Suppressor macrophage (primary cell): ENCODE measurements around the gene ANKRD17.
"Not testable (repeated sequence)": the region's sequence is repeated elsewhere in the genome, so short reads cannot be mapped to it uniquely, and the experiment has no call there.

Experiments
- DNase-seq, 4 experiments: peaks; one replicate each; pipeline ENCODE4 v3.0.0-alpha.2; 2020 to 2022
- total RNA-seq, 17 experiments: gene quantifications; one replicate each; lab custom pipeline; 2026; ENCODE audit warnings: mixed read lengths in 6 of 17, inconsistent platforms in 3 of 17; lab: John Stamatoyannopoulos, UW

ANKRD17 gene, protein sequence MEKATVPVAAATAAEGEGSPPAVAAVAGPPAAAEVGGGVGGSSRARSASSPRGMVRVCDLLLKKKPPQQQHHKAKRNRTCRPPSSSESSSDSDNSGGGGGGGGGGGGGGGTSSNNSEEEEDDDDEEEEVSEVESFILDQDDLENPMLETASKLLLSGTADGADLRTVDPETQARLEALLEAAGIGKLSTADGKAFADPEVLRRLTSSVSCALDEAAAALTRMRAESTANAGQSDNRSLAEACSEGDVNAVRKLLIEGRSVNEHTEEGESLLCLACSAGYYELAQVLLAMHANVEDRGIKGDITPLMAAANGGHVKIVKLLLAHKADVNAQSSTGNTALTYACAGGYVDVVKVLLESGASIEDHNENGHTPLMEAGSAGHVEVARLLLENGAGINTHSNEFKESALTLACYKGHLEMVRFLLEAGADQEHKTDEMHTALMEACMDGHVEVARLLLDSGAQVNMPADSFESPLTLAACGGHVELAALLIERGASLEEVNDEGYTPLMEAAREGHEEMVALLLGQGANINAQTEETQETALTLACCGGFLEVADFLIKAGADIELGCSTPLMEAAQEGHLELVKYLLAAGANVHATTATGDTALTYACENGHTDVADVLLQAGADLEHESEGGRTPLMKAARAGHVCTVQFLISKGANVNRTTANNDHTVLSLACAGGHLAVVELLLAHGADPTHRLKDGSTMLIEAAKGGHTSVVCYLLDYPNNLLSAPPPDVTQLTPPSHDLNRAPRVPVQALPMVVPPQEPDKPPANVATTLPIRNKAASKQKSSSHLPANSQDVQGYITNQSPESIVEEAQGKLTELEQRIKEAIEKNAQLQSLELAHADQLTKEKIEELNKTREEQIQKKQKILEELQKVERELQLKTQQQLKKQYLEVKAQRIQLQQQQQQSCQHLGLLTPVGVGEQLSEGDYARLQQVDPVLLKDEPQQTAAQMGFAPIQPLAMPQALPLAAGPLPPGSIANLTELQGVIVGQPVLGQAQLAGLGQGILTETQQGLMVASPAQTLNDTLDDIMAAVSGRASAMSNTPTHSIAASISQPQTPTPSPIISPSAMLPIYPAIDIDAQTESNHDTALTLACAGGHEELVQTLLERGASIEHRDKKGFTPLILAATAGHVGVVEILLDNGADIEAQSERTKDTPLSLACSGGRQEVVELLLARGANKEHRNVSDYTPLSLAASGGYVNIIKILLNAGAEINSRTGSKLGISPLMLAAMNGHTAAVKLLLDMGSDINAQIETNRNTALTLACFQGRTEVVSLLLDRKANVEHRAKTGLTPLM (N-terminal part only)
- 67.7 to 209 (median 134) reads per million in 17 experiments for total RNA-seq

- peak; percentile 96 to 97 (median 97) for DNase-seq
Observed at GRCh38 chr4:73258686-73259570, at the start of gene ANKRD17. ANKRD17 (minus strand) TSS chr4:73258798; CDS start chr4:73258668, 130 bp downstream.

DNA sequence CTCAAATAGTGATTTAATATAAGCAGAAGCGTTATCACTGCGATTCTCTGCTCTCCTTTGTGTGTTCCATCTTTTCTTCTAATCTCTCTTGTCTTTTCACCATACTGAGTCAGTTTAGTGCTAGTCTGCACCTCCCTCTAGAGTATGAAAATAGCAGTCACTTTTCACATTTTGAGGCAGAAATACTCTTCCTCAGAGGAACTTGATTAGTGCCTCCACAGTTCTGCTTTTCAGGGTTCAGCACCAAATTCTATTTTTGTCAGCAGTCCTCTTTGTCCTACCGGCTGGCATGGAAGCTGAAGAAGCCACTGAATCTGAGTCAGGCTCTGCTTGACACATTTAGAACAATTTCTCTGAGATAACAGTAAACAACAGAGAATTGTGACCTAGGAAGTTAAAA lies 49.7 kb upstream of the ANKRD17 start:
- peak; percentile 70 to 90 (median 82) for DNase-seq

GRCh38 chr4:73303711-73304110 lies 45.1 kb upstream of the ANKRD17 start:
- no peak for DNase-seq

DNA sequence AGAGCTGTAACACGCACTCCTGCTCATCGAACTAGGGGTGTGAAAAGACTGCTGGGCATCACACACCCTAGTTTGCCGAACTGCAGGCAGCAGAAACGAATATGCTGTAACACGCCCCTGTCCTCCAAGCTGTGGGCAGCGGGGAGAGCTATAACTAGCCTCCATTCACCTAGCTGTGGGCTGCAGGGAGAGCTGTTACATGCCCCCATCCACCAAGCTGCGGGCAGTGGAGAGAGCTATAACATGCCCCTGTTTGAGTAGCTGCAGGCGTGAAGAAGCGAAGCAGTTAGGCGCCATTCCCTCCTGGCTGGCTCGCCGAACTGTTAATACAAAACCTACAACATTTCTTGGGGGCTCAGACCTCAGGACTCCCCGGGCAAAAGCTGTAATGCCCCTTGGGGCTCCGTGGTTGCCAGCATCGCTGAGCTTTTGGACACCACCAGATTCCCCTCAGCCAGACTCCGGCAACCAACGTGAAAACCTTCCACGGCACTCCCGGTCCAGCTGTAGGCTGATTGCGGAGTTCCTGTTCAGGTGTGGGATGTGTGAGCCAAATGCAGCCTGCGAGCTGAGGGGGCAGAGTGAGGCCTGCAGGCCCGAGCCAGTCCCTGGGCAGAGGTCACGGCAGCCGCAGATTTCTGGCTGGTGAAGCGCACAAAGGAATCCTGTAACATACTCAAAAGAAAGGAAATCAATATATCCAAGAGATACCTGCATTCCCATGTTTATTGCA lies 41.1 kb upstream of the ANKRD17 start:
- DNase-seq = no peak

DNA sequence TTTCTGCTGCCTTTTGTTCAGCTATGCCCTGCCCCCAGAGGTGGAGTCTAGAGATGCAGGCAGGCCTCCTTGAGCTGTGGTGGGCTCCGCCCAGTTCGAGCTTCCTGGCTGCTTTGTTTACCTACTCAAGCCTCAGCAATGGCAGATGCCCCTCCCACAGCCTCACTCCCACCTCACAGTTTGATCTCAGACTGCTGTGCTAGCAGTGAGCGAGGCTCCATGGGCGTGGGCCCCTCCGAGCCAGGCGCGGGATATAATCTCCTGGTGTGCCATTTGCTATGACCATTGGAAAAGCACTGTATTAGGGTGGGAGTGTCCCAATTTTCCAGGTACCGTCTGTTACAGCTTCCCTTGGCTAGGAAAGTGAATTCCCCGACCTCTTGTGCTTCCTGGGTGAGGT lies 34.1 kb upstream of the ANKRD17 start:
- not testable (repeated sequence) for DNase-seq

- no peak for DNase-seq
Observed at GRCh38 chr4:73281982-73282381, 23.4 kb upstream of the ANKRD17 start.

DNA sequence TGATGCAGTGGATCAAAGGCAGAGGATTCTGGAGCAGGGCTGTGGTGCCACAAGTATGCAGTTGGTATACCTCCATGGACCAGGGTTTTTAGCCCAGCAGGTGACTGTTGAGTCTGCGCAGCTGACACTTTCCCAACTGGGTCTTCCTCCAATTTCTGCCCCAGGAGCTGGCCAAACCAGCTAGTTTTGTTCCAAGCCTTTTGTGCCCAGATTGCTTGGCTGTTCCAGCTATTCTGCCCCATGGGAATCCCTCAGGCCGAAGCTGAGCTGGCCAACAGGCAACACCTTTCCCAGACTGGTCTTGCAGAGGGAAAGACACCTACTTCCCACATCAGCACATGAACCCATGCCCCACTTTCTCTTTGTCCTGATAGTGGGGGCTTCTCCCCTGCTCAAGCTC lies 22.8 kb upstream of the ANKRD17 start:
- no peak for DNase-seq

GRCh38 chr4:73277201-73277600 lies 18.6 kb upstream of the ANKRD17 start:
- no peak for DNase-seq

- no peak for DNase-seq
Observed at GRCh38 chr4:73275318-73275654, 16.7 kb upstream of the ANKRD17 start.

GRCh38 chr4:73272816-73273215 lies 14.2 kb upstream of the ANKRD17 start:
- peak; percentile 26 to 54 (median 51) for DNase-seq

DNA sequence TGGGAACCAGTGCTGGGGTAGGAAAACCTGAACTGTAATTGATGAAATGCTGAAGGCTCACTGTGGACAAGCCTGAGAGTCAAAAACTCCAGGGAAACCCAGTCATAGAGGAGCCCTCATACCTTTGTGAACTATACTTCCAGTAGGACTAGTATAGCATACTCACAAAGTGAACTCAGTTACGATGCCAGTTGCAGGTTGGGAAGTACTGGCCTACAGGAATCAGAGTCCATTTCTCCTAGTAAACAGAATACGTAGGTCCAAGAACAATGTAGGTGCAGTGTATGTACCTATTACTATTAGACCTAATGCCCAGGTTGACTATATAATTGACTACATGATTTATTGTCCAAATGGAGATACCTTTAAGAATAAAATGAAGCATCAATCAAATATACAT lies 8.5 kb upstream of the ANKRD17 start:
- no peak for DNase-seq

- DNase-seq = no peak
Observed at GRCh38 chr4:73259571-73260090, 1.0 kb upstream of the ANKRD17 start.

DNA sequence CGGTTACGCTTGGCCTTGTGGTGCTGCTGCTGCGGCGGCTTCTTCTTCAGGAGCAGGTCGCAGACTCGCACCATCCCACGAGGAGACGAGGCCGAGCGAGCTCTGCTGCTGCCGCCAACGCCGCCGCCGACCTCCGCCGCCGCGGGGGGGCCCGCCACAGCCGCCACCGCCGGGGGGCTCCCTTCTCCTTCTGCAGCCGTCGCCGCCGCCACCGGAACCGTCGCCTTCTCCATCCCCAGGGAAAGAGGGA lies 237 bp downstream of the ANKRD17 start:
- DNase-seq = no peak

GRCh38 chr4:73257651-73258435 lies 755 bp downstream of the ANKRD17 start:
- peak; percentile 8 to 45 (median 28) for DNase-seq

GRCh38 chr4:73257234-73257633 lies 1.4 kb downstream of the ANKRD17 start:
- DNase-seq = peak; percentile 82 to 89 (median 85)

DNA sequence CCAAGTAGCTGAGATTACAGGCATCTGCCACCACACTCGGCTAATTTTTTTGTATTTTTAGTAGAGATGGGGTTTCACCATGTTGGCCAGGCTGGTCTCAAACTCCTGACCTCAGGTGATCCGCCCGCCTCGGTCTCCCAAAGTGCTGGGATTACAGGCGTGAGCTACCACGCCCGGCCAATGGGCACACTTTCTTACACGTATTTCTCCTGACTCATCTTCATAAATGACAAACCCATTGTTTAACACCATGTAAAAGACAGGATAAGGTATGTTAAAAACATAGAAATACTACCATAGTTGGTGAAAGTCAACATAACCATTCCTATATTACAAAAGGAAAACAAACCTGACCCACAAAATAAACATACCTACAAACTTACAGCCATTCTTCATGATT lies 2.8 kb downstream of the ANKRD17 start:
- DNase-seq = not testable (repeated sequence)

- no peak for DNase-seq
Observed at GRCh38 chr4:73252001-73252400, 6.6 kb downstream of the ANKRD17 start.

DNA sequence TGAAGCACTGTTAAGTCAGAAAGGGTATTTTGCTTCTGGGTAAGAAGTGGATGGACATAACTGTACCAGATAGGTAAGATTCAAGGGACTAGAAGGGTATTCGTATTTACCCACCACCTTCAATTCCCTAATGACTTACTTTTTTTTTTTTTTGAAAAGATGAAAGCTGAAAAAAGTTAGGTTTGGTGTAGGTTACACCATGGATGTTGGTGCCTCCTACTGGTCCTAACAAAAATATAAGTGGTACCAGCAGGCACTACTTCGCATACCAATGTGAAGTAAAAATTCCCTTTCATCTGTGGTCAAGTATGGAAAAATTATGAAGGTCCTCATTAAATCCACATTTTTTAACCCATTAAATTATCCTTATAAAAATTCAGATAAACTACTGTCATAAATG lies 7.2 kb downstream of the ANKRD17 start:
- DNase-seq = no peak

DNA sequence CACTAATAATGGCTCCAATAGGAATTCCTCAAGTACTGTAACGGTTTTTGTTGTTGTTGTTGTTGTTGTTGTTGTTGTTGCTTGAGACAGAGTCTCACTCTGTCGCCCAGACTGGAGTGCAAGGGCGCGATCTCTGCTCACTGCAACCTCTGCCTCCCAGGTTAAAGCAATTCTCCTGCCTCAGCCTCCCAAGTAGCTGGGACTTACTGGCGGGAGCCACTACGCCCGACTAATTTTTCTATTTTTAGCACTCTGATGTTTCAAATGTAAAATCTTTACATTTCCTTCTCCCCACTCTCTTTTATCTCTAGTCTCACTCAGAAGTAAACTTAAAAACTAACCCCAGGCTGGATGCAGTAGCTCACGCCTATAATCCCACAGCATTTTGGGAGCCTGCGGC lies 8.0 kb downstream of the ANKRD17 start:
- DNase-seq = no peak

- DNase-seq = no peak
Observed at GRCh38 chr4:73248821-73249220, 9.8 kb downstream of the ANKRD17 start.
